ENCODE data around the gene BAHCC1. TPM values are rescaled to one million over a fixed set of nuclear protein-coding genes. Genes with fewer than 3 reads are reported as not detected.
"Not testable (repeated sequence)": the region's sequence is repeated elsewhere in the genome, so short reads cannot be mapped to it uniquely, and the experiment has no call there.

BAHCC1 gene
- total and polyA plus RNA-seq, 2 of the 8 experiments (the other 6 are each of a cell fraction or from before 2014, with no cell fraction given) = 0.26 to 0.58 TPM

- H3K4ac ChIP-seq (replicated peaks; ENCODE audit: insufficient read length, low read depth, low read length); FAIRE-seq; H3K4me1 ChIP-seq (replicated peaks in 1 of 4; ENCODE audit: control insufficient read depth in 3 of 4, insufficient read depth in 4 of 4, low read length in 3 of 4); H3K9me3 ChIP-seq (ENCODE audit: insufficient read depth in 2 of 2, low read depth in 1 of 2, low read length in 1 of 2); H2BK20ac ChIP-seq (ENCODE audit: low read length); H2BK5ac ChIP-seq (ENCODE audit: low read depth, low read length); H2BK15ac ChIP-seq (ENCODE audit: low read length); H3K79me1 ChIP-seq (ENCODE audit: low read depth, low read length); H3K36me3 ChIP-seq (ENCODE audit: control insufficient read depth in 2 of 4, insufficient read depth in 4 of 4, low read length in 3 of 4); H3K27ac ChIP-seq (ENCODE audit: low read depth, low read length); H3K18ac ChIP-seq (ENCODE audit: extremely low read depth, low read length); H3K79me2 ChIP-seq (ENCODE audit: control insufficient read depth in 1 of 2, insufficient read depth in 2 of 2, low read length in 2 of 2); H3K4me2 ChIP-seq (ENCODE audit: insufficient read depth in 1 of 2, low read depth in 2 of 2, low read length in 2 of 2); H4K91ac ChIP-seq (replicated peaks; ENCODE audit: insufficient read length, low read length); H4K5ac ChIP-seq (ENCODE audit: insufficient read length, low read depth, low read length); POLR2A ChIA-PET (ENCODE audit: partially characterized antibody); H3K14ac ChIP-seq (ENCODE audit: insufficient read length); H3K23ac ChIP-seq (ENCODE audit: insufficient read length); H2AFZ ChIP-seq (ENCODE audit: low read length); H4K8ac ChIP-seq (ENCODE audit: extremely low read depth, insufficient read depth, low read length); H4K20me1 ChIP-seq (replicated peaks in 1 of 2; ENCODE audit: control insufficient read depth in 1 of 2, insufficient read depth in 2 of 2, low read length in 2 of 2); H3K9ac ChIP-seq (replicated peaks in 1 of 4; ENCODE audit: extremely low read depth in 1 of 4, low read depth in 3 of 4, low read length in 3 of 4); H3K4me3 ChIP-seq (ENCODE audit: extremely low read depth in 1 of 4, insufficient read depth in 2 of 4, low read depth in 3 of 4, low read length in 4 of 4); DNase-seq (ENCODE audit: low read depth in 1 of 2, low spot score in 2 of 2); H3K27me3 ChIP-seq (replicated peaks in 1 of 4; ENCODE audit: control insufficient read depth in 3 of 4, extremely low read depth in 1 of 4, insufficient read depth in 3 of 4, low read length in 3 of 4); H2BK120ac ChIP-seq (replicated peaks; ENCODE audit: low read depth, low read length): not testable (repeated sequence)
- TF ChIP-seq EGR1 (IDR thresholded peaks at IDR 0.05; ENCODE audit: borderline replicate concordance, low read depth, low read length) = 0 out of 2 replicates have a peak, but pooled peaks have one; percentile 42
- peak overlapping the region; percentile 93 for H3K56ac ChIP-seq (replicated peaks; ENCODE audit: insufficient read length, low read depth, low read length)
- WGBS, 2 experiments (ENCODE audit: extremely low coverage in 1 of 2, insufficient coverage in 1 of 2, insufficient read length in 1 of 2, insufficient replicate concordance in 2 of 2, low coverage in 1 of 2, low lambda C conversion rate in 2 of 2, missing lambda C conversion rate in 1 of 2) = 78% methylated on average over 4 of the region's 4 CpGs; no CpG with 5 or more reads in 1 of the 2 experiments
- CTCF ChIA-PET (ENCODE audit: partially characterized antibody) = interaction anchor here (7.3 kb wide), 1 partner anchor 15 kb away, joined by 53 read pairs; no protein-coding TSS in a partner anchor
- 0 out of 2 replicates have a peak overlapping the region, but pooled peaks have one; percentile 23 for H2BK12ac ChIP-seq (ENCODE audit: low read depth, low read length)
- peak overlapping the region; percentile 6; the same call in 1 of the 2 replicates for H2AK5ac ChIP-seq (ENCODE audit: low read depth, low read length)
- H3K23me2 ChIP-seq (ENCODE audit: low read depth, low read length) = peaks cover 21% of the 10 kb centered on the region; the same call in 1 of the 2 replicates
Observed at GRCh38 chr17:81425716-81426392, 30.6 kb downstream of the BAHCC1 start.

Data from H1 (cell line).